G401.6 (cell line): ENCODE data around the gene MUC5B.
"Not testable (repeated sequence)": the region's sequence is repeated elsewhere in the genome, so short reads cannot be mapped to it uniquely, and the experiment has no call there.

Source experiments
- FAIRE-seq: peaks from 2 replicates; lab custom pipeline; 2012; peaks lifted over from hg19 to GRCh38; lab: Jason Lieb, UNC

Gene MUC5B

GRCh38 chr11:1232883-1233321, 10.0 kb downstream of the MUC5B start:
- FAIRE-seq = no peak

DNA sequence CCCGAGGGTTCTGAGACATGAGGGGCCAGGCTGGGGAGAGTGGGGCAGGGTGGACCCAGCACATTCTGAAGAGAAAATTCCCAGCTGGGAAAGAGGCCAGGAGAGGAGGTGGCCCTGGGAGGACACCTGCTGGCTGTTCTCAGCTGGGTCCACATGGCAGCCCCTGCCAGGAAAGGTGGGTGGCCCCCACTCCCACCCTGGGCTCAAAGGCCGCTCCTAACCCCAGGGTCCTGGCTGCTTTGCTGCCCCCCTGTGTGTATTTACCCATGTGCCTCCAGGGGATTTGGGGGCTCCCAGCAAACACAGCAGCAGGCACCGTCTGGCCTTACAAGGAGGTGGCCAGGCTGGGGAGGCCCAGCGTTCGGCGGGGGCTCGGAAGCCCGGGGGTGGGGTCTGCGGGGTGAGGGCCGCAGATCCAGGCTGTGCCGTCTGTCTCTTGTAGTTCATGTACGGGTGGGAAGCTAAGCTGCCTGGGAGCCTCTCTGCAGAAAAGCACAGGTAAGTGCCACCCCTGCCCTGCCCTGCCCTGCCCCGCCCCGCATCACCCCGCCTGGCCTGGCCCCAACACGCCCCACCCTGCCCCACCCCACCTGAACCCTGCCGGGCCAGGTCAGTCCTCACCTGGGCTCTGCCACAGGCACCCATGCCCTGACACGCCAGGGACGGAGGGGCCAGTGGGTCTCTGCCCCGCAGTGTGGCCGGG, 10.6 kb downstream of the MUC5B start:
- no peak for FAIRE-seq

GRCh38 chr11:1234054-1234720, 11.3 kb downstream of the MUC5B start:
- FAIRE-seq = no peak

DNA sequence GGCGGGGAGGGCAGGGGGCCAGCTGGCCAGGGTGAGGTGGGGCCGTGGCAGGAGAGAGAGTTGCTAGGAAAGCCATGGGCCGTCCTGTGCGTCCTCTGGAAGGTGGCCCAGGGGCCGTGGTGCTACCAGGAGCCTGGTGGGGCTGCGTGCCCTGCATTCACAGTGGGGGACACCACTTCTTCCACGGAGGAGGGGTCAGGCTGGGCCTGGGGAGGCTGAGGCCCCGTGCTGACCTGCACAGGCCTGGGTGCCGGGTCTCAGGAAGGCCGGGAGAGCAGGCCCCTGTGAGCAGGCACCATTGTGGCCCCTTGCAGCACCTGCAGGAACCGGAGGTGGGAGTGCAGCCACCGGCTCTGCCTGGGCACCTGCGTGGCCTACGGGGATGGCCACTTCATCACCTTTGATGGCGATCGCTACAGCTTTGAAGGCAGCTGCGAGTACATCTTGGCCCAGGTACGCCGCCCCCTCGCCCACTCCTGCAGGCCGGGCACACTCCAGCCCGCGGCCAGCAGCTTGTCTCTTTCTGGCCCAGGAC, 12.0 kb downstream of the MUC5B start:
- no peak for FAIRE-seq

GRCh38 chr11:1235306-1235900, 12.5 kb downstream of the MUC5B start:
- no peak for FAIRE-seq

DNA sequence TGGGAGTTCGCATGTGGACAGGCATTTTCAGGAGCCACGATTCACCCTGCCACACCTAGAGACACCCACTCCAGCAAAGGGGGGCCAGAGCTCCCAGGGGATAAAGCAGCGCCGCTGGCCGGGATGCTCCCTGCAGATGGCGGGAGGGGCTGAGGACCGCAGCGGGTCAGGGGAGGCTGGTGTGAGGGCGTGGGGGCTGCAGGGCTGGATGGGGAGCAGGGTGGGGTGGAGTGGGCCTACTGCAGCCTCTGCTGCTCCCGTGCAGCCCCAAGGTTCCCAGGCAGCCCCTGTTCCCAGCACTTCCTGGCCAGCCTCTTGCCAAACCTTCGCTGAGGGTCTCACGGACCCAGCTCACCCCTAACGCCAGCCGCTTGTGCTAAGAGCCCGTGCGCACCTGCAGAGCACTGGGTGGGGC, 13.0 kb downstream of the MUC5B start:
- no peak for FAIRE-seq

DNA sequence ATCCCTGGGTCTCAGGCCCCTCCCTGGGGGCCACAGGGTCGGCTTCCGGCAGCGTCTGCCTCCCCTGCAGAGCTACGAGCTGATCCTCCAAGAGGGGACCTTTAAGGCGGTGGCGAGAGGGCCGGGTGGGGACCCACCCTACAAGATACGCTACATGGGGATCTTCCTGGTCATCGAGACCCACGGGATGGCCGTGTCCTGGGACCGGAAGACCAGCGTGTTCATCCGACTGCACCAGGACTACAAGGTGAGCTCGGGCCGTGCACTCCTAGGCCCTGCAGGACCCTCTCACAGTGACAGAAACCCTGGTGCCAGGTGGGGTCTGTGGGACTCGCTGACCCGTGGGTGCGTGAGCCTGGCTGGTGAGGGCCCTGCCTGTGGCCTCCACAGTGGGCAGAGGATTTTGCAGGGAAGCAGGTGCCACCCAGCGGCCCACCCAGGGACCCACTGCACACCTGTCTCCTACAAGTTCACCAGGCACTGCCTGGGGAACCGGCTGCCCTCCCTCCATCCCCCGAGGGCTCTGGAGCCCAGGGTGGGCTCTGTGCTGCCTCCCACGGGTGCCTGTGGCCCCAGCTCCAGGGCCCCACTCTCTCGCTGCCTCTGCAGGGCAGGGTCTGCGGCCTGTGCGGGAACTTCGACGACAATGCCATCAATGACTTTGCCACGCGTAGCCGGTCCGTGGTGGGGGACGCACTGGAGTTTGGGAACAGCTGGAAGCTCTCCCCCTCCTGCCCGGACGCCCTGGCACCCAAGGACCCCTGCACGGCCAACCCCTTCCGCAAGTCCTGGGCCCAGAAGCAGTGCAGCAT, 13.7 kb downstream of the MUC5B start:
- no peak for FAIRE-seq

DNA sequence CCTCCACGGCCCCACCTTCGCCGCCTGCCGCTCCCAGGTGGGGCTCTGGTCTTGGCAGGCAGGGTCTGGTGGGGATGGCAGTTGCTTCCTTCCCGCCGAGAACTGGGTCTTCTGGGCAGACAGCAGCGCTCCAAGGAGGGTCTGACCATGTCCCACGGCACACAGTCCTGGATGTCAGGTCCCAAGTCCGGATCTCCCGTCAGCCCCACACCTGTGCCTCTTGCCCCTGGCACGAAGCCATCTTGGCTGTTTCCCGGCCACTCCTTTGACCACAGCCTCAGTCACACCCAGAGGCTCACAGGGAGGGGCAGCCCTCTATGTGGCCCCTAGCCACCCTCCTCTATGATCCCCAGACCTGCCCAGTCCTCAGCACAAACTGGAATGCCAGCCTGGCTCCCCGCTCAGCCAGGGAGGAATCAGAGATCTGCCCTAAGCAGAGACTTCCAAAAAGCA, 14.3 kb downstream of the MUC5B start:
- no peak for FAIRE-seq

DNA sequence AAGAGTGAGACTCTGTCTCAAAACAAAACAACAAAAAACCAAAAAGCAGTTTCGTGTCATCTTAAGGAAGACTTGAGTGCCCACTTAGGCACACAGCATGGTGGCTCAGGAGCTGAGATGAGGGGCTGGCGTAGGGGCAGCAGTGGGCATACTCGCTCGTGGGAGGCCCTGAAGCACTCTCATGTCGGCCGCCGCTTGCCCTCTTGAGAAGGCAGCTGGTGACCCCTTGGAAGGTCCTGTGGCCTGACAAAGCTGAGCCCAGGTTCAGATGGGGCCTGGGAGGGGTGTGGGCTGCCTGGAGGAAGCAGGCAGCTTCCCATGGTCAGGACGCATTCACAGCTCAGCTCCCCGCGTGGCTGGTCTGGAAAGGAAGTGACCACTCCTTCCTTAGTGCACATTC, 15.0 kb downstream of the MUC5B start:
- FAIRE-seq = no peak

- FAIRE-seq = no peak
These were observed 16.1 kb downstream of the MUC5B start for GRCh38 chr11:1238767-1239595.

DNA sequence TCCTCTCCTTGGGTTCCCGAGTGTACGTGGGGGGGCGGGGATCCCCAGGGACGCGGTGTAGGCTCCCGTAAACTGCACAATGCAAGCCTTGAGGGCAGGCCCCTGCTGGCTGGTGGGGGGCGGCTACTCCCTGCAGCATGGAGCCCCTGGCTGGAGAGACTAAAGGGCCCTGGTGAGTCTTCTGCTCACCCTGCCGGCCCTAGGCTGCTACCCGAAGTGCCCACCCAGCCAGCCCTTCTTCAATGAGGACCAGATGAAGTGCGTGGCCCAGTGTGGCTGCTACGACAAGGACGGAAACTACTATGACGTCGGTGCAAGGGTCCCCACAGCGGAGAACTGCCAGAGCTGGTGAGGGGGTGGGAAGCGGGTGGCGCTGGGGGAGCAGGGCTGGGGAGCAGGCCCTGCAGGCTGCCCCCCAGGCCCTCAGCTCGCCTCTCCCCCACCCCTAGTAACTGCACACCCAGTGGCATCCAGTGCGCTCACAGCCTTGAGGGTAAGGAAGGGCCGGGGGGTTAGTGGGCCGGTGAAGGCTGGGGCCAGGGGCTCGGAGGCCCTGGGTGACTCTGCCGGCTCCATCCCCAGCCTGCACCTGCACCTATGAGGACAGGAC, 16.8 kb downstream of the MUC5B start:
- no peak for FAIRE-seq

DNA sequence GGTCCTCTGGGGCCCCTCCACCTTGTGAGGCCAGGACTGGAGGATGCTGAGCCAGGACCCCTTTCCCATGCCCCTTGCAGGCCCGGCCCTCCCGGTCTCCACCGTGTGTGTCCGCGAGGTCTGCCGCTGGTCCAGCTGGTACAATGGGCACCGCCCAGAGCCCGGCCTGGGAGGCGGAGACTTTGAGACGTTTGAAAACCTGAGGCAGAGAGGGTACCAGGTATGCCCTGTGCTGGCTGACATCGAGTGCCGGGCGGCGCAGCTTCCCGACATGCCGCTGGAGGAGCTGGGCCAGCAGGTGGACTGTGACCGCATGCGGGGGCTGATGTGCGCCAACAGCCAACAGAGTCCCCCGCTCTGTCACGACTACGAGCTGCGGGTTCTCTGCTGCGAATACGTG, 17.9 kb downstream of the MUC5B start:
- no peak for FAIRE-seq

GRCh38 chr11:1241706-1242105, 18.8 kb downstream of the MUC5B start:
- FAIRE-seq = no peak

GRCh38 chr11:1242289-1242688, 19.4 kb downstream of the MUC5B start:
- no peak for FAIRE-seq

DNA sequence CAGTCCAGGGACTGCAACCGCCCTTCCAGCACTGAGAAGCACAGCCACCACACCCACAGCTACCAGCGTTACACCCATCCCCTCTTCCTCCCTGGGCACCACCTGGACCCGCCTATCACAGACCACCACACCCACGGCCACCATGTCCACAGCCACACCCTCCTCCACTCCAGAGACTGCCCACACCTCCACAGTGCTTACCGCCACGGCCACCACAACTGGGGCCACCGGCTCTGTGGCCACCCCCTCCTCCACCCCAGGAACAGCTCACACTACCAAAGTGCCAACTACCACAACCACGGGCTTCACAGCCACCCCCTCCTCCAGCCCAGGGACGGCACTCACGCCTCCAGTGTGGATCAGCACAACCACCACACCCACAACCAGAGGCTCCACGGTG, 19.9 kb downstream of the MUC5B start:
- not testable (repeated sequence) for FAIRE-seq

- not testable (repeated sequence) for FAIRE-seq
These were observed 20.7 kb downstream of the MUC5B start for GRCh38 chr11:1243521-1243920.

GRCh38 chr11:1244557-1244956, 21.7 kb downstream of the MUC5B start:
- FAIRE-seq = not testable (repeated sequence)

GRCh38 chr11:1245717-1246116, 22.9 kb downstream of the MUC5B start:
- FAIRE-seq = not testable (repeated sequence)

GRCh38 chr11:1246301-1246700, 23.4 kb downstream of the MUC5B start:
- FAIRE-seq = not testable (repeated sequence)

DNA sequence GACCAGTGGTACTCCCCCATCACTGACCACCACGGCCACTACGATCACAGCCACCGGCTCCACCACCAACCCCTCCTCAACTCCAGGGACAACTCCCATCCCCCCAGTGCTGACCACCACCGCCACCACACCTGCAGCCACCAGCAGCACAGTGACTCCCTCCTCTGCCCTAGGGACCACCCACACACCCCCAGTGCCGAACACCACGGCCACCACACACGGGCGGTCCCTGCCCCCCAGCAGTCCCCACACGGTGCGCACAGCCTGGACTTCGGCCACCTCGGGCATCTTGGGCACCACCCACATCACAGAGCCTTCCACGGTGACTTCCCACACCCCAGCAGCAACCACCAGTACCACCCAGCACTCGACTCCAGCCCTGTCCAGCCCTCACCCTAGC, 24.2 kb downstream of the MUC5B start:
- FAIRE-seq = not testable (repeated sequence)

GRCh38 chr11:1248951-1249350, 26.1 kb downstream of the MUC5B start:
- not testable (repeated sequence) for FAIRE-seq
